GM12878 (cell line): Measurements from ENCODE around the gene IQGAP2. TPM values are rescaled to one million over a fixed set of nuclear protein-coding genes. Genes with fewer than 3 reads are reported as not detected.

Source experiments
- GABPA ChIP-seq: IDR thresholded peaks from 2 replicates; pipeline ENCODE4 v1.6.1; 2014; ENCODE audit warnings: antibody characterized with exemption, low read depth, mild to moderate bottlenecking, inconsistent platforms
- LARP7 ChIP-seq: fragments of 450-650 bp; IDR thresholded peaks from 2 replicates; pipeline ENCODE4 v1.6.1; 2017; ENCODE audit warnings: mild to moderate bottlenecking
- SKIL ChIP-seq: fragments of 450-650 bp; IDR thresholded peaks from 2 replicates; pipeline ENCODE4 v1.6.1; 2017; ENCODE audit warnings: mild to moderate bottlenecking, low read depth, inconsistent platforms; ENCODE audit not compliant: poor library complexity, severe bottlenecking
- STAT3 ChIP-seq: IDR thresholded peaks from 2 replicates; pipeline ENCODE4 v1.6.1; 2011; ENCODE audit warnings: low read depth, low read length, improper control_type of control experiment
- ZBTB11 ChIP-seq: fragments of 450-650 bp; formaldehyde crosslinking; IDR thresholded peaks from 2 replicates; pipeline ENCODE4 v1.5.0; 2022; ENCODE audit warnings: mild to moderate bottlenecking, missing genetic modification characterization
- ZNF687 ChIP-seq: fragments of 450-650 bp; IDR thresholded peaks from 2 replicates; pipeline ENCODE4 v1.6.1; 2017; ENCODE audit warnings: mild to moderate bottlenecking, moderate library complexity
- polyA plus RNA-seq, 11 experiments: library from polyadenylated mRNA; depleted of rRNA in 4 of 11; unstranded in 6 of 11; stranded (reverse) in 5 of 11; fragments of >200 nt; fragmentation: Nextera tagmentation in 4 of 11; fragmentation: Illumina TruSeq in 1 of 11; extraction: Ambion mirVana in 4 of 11; extraction: Trizol in 1 of 11; gene quantifications; 1 replicate in 1 of 11; 2 replicates in 10 of 11; pipeline versions ENCODE4 v1.2.1 to v1.2.3, GENCODE V29; 2011 to 2016; ENCODE audit warnings: inconsistent platforms in 2 of 11, missing spikeins in 2 of 11, low read depth in 1 of 11
- total RNA-seq, 4 experiments: library from RNA; depleted of rRNA in 3 of 4; stranded (reverse); fragments of >200 nt in 3 of 4; fragmentation: Illumina TruSeq in 1 of 4; extraction: Trizol in 1 of 4; gene quantifications; 2 replicates each; pipeline versions ENCODE4 v1.2.1 to v1.2.3, GENCODE V29; 2013 to 2021

Gene IQGAP2
- total and polyA plus RNA-seq, 10 of the 15 experiments (the other 5 are each of a cell fraction or from before 2014, with no cell fraction given) = 14.5 to 41.4 (median 21.8) TPM

- TF ChIP-seq SKIL = no peak
- no peak for TF ChIP-seq ZNF687
- TF ChIP-seq ZBTB11 (CRISPR knock-in tag) = no peak
- no peak for TF ChIP-seq LARP7
- TF ChIP-seq GABPA = no peak
- no peak for TF ChIP-seq STAT3
Observed at GRCh38 chr5:76504901-76505564, 101.9 kb downstream of the IQGAP2 start (continued).
